ENCODE measurements around the gene NFIB.

The NFIB gene

GRCh38 chr9:14311171-14311949 is 2.6 kb downstream of the NFIB start:
- H3K27ac Mint-ChIP-seq, result no peak overlapping the region
- peaks cover 64% of the 10 kb centered on the region for H3K27me3 Mint-ChIP-seq (ENCODE audit: low read depth)
- H3K4me1 Mint-ChIP-seq (ENCODE audit: low read depth), result peaks cover 10% of the 10 kb centered on the region

GRCh38 chr9:14310311-14310710 is 3.6 kb downstream of the NFIB start:
- Mint-ChIP-seq H3K4me1 (ENCODE audit: low read depth) (peaks cover 7% of the 10 kb centered on the region), H3K4me3 (no peak overlapping the region), H3K36me3 (ENCODE audit: low read depth) (peaks cover 5% of the 10 kb centered on the region), H3K9me3 (no peaks in the 10 kb centered on the region), H3K27me3 (ENCODE audit: low read depth) (peaks cover 59% of the 10 kb centered on the region), H3K27ac (no peak overlapping the region)
- no peak for DNase-seq (ENCODE audit: low spot score)

More at GRCh38 chr9:14311171-14311949, 2.6 kb downstream of the NFIB start:
- Mint-ChIP-seq H3K36me3 (ENCODE audit: low read depth) (peaks cover 8% of the 10 kb centered on the region), H3K9me3 (no peaks in the 10 kb centered on the region), H3K4me3 (no peak overlapping the region)
- no peak for DNase-seq (ENCODE audit: low spot score)

- Mint-ChIP-seq H3K36me3 (ENCODE audit: low read depth) (peaks cover 2% of the 10 kb centered on the region), H3K4me3 (no peak overlapping the region), H3K4me1 (ENCODE audit: low read depth) (peaks cover 5% of the 10 kb centered on the region), H3K27ac (no peak overlapping the region), H3K27me3 (ENCODE audit: low read depth) (peaks cover 64% of the 10 kb centered on the region), H3K9me3 (no peaks in the 10 kb centered on the region)
- DNase-seq (ENCODE audit: low spot score), result no peak
These were observed 4.5 kb downstream of the NFIB start for GRCh38 chr9:14309403-14309802.

- H3K4me1 Mint-ChIP-seq (ENCODE audit: low read depth), result peaks cover 5% of the 10 kb centered on the region
- H3K27me3 Mint-ChIP-seq (ENCODE audit: low read depth), result peaks cover 64% of the 10 kb centered on the region
- no peak overlapping the region for H3K27ac Mint-ChIP-seq
- H3K4me3 Mint-ChIP-seq, result no peak overlapping the region
- H3K36me3 Mint-ChIP-seq (ENCODE audit: low read depth), result peaks cover 1% of the 10 kb centered on the region
- DNase-seq (ENCODE audit: low spot score), result no peak
- no peaks in the 10 kb centered on the region for H3K9me3 Mint-ChIP-seq
These were observed 5.1 kb downstream of the NFIB start for GRCh38 chr9:14308853-14309145.

DNA sequence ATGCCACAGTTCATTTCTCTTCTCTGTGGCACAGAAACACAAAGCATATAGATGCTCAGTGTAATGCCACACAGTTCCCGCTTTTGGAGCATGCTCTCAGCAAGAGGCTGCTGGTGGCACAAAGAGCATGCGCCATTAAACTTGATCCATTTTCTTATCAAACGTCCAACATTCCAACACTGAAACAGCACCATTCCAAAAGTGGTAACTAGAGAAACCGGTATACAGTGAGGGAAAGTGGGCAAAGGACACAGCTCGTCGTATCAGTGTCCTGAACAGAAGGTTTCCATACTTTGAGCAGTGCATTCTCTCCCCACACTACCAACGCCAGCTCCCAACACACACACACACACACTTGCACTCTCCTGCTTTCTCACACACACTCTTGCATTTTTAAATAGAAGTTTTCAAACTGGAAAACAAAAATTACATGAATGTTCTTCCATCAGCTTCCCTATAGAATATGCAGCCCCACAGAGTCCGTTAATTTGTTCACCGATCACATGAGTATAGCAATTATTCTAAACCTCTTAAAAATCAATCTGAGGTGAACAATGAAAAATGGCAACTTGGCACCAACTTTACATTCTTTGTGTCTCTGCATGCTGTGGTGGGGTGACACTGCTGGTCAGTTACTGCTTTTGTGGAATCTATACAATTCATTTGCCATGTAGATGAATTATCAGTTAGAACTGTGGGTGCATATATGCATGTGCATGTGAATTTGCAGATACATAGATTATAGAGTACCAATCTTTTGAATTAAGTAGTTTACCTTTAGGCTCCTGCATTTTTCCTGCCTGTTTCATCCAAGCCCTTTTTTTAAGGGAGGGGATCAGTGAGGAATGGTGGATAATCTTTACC is 5.7 kb downstream of the NFIB start:
- no peaks in the 10 kb centered on the region for H3K36me3 Mint-ChIP-seq (ENCODE audit: low read depth)
- peaks cover under 1% of the 10 kb centered on the region for H3K4me1 Mint-ChIP-seq (ENCODE audit: low read depth)
- peaks cover 63% of the 10 kb centered on the region for H3K27me3 Mint-ChIP-seq (ENCODE audit: low read depth)
- DNase-seq (ENCODE audit: low spot score), result no peak
- no peaks in the 10 kb centered on the region for H3K9me3 Mint-ChIP-seq
- H3K27ac Mint-ChIP-seq, result no peak overlapping the region
- no peak overlapping the region for H3K4me3 Mint-ChIP-seq

- no peak overlapping the region for H3K27ac Mint-ChIP-seq
- H3K27me3 Mint-ChIP-seq (ENCODE audit: low read depth), result peaks cover 57% of the 10 kb centered on the region
- no peaks in the 10 kb centered on the region for H3K9me3 Mint-ChIP-seq
- DNase-seq (ENCODE audit: low spot score), result no peak
- no peaks in the 10 kb centered on the region for H3K4me1 Mint-ChIP-seq (ENCODE audit: low read depth)
- H3K4me3 Mint-ChIP-seq, result no peak overlapping the region
- H3K36me3 Mint-ChIP-seq (ENCODE audit: low read depth), result no peaks in the 10 kb centered on the region
These were observed 7.0 kb downstream of the NFIB start for GRCh38 chr9:14306672-14307660.

DNA sequence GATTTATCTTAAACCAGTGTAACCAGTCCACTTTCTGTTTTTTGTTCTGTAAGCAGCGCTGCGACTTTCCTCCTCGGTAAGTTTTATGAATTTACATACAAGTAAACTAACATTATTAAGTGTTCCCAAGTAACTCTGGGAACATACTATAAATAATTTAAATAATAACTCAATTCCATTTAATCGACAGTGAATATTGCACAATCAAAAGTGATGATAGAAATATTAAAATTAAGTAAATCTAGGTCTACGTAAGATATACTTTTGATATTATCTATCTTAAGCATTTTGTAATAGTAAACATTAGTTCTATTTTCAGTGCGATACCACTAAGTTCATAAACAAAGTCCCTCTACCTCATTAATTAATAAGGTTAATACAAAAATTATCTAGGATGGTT is 7.8 kb downstream of the NFIB start:
- Mint-ChIP-seq H3K27me3 (ENCODE audit: low read depth) (peaks cover 49% of the 10 kb centered on the region), H3K4me3 (no peak overlapping the region), H3K4me1 (ENCODE audit: low read depth) (no peaks in the 10 kb centered on the region), H3K36me3 (ENCODE audit: low read depth) (no peaks in the 10 kb centered on the region), H3K9me3 (no peaks in the 10 kb centered on the region), H3K27ac (no peak overlapping the region)
- no peak for DNase-seq (ENCODE audit: low spot score)

DNA sequence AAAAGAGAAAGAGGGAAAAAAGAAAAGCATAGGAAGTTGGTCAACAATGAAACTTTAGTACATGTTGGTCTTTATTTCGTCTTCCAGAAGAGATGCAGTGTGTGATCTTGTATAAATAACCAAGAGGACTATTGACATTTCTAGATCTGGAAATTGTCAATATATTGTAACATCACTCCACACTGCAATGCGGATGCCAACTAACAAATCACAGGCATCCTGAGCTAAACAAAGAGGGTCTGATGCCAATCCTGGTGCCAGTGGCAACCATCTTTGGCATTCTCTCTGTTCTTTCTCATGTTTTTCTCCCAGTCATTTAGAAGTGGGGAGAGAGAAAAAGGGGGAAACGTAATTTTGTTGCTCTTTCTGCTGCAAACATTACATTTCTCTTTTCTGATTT is 9.7 kb downstream of the NFIB start:
- no peak overlapping the region for H3K4me3 Mint-ChIP-seq
- peaks cover 46% of the 10 kb centered on the region for H3K27me3 Mint-ChIP-seq (ENCODE audit: low read depth)
- no peaks in the 10 kb centered on the region for H3K4me1 Mint-ChIP-seq (ENCODE audit: low read depth)
- H3K9me3 Mint-ChIP-seq, result no peaks in the 10 kb centered on the region
- H3K27ac Mint-ChIP-seq, result no peak overlapping the region
- no peak for DNase-seq (ENCODE audit: low spot score)
- no peaks in the 10 kb centered on the region for H3K36me3 Mint-ChIP-seq (ENCODE audit: low read depth)

- no peak for DNase-seq (ENCODE audit: low spot score)
- H3K4me1 Mint-ChIP-seq (ENCODE audit: low read depth), result no peaks in the 10 kb centered on the region
- H3K27ac Mint-ChIP-seq, result no peak overlapping the region
- peaks cover 39% of the 10 kb centered on the region for H3K27me3 Mint-ChIP-seq (ENCODE audit: low read depth)
- no peaks in the 10 kb centered on the region for H3K36me3 Mint-ChIP-seq (ENCODE audit: low read depth)
- no peak overlapping the region for H3K4me3 Mint-ChIP-seq
- no peaks in the 10 kb centered on the region for H3K9me3 Mint-ChIP-seq
These were observed 10.4 kb downstream of the NFIB start for GRCh38 chr9:14303521-14303920.

DNA sequence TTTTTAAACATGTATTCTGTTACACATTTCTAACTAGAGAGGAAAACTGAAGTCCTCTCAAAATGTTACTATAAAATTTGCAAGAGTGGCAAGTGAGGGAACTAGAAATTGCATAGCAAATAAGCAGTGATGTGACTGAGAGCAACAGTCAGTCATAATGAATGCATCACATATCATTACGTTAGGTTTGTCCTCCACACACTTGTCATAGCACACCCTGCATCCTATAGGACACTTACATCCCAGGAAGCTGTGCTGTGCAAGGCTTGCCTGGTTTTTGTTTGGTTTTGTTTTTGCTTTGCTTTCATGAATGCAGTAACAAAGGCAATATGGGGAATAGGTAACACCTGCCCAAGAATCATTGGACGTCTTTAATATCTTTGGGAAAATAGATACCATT is 10.8 kb downstream of the NFIB start:
- no peak for DNase-seq (ENCODE audit: low spot score)
- H3K4me1 Mint-ChIP-seq (ENCODE audit: low read depth), result no peaks in the 10 kb centered on the region
- peaks cover 34% of the 10 kb centered on the region for H3K27me3 Mint-ChIP-seq (ENCODE audit: low read depth)
- H3K9me3 Mint-ChIP-seq, result no peaks in the 10 kb centered on the region
- no peaks in the 10 kb centered on the region for H3K36me3 Mint-ChIP-seq (ENCODE audit: low read depth)
- H3K4me3 Mint-ChIP-seq, result no peak overlapping the region
- H3K27ac Mint-ChIP-seq, result no peak overlapping the region

GRCh38 chr9:14302405-14302804 is 11.5 kb downstream of the NFIB start:
- Mint-ChIP-seq H3K4me3 (no peak overlapping the region), H3K9me3 (no peaks in the 10 kb centered on the region), H3K27ac (no peak overlapping the region), H3K27me3 (ENCODE audit: low read depth) (peaks cover 29% of the 10 kb centered on the region), H3K36me3 (ENCODE audit: low read depth) (no peaks in the 10 kb centered on the region), H3K4me1 (ENCODE audit: low read depth) (no peaks in the 10 kb centered on the region)
- DNase-seq (ENCODE audit: low spot score), result no peak

GRCh38 chr9:14301583-14302021 is 12.3 kb downstream of the NFIB start:
- no peaks in the 10 kb centered on the region for H3K9me3 Mint-ChIP-seq
- no peak for DNase-seq (ENCODE audit: low spot score)
- no peak overlapping the region for H3K4me3 Mint-ChIP-seq
- no peaks in the 10 kb centered on the region for H3K36me3 Mint-ChIP-seq (ENCODE audit: low read depth)
- H3K4me1 Mint-ChIP-seq (ENCODE audit: low read depth), result no peaks in the 10 kb centered on the region
- H3K27me3 Mint-ChIP-seq (ENCODE audit: low read depth), result peaks cover 26% of the 10 kb centered on the region
- H3K27ac Mint-ChIP-seq, result no peak overlapping the region

DNA sequence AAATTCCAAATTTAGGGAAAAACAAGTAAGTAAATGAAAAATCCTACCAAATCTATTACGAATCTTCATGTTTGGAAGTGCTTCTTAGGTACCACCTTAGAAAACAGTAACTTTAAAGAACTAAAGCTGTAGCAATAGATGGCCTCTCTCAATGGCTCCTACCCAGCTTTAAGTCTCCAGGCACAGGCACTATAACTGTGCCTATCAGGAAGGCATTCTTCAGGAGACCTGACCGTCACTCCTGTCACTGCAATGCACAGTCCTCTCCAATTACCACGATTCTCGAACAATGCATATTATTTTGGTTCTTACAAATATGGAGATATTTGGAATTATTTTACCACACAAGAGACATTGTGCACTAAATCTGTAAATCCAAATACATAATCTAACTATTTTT is 12.9 kb downstream of the NFIB start:
- Mint-ChIP-seq H3K27me3 (ENCODE audit: low read depth) (peaks cover 26% of the 10 kb centered on the region), H3K9me3 (no peaks in the 10 kb centered on the region), H3K27ac (no peak overlapping the region), H3K4me3 (no peak overlapping the region), H3K36me3 (ENCODE audit: low read depth) (no peaks in the 10 kb centered on the region), H3K4me1 (ENCODE audit: low read depth) (no peaks in the 10 kb centered on the region)
- DNase-seq (ENCODE audit: low spot score), result no peak
